GM12865 (cell line): ENCODE measurements around the gene PPIF.
A peak's percentile ranks its signal among the peaks of the same experiment; 100 is the strongest.

ENCODE experiments used
- DNase-seq: peaks from one replicate; pipeline ENCODE4 v3.0.0; 2010; ENCODE audit warnings: low read depth
- H3K4me3 ChIP-seq: 2 replicates; pipeline ENCODE4 v1.5.1; 2011; ENCODE audit warnings: mild to moderate bottlenecking, low read depth, low read length, control low read depth
- TF ChIP-seq, protein P1 (sequence below): IDR thresholded peaks from 2 replicates; pipeline ENCODE4 v1.5.1; 2011; ENCODE audit warnings: low read length, control low read depth, low read depth, inconsistent platforms; ENCODE audit not compliant: insufficient read depth; ENCODE audit errors: missing control alignments

The PPIF gene

GRCh38 chr10:79342811-79343561, 4.3 kb upstream of the PPIF start:
- TF ChIP-seq, protein P1, sequence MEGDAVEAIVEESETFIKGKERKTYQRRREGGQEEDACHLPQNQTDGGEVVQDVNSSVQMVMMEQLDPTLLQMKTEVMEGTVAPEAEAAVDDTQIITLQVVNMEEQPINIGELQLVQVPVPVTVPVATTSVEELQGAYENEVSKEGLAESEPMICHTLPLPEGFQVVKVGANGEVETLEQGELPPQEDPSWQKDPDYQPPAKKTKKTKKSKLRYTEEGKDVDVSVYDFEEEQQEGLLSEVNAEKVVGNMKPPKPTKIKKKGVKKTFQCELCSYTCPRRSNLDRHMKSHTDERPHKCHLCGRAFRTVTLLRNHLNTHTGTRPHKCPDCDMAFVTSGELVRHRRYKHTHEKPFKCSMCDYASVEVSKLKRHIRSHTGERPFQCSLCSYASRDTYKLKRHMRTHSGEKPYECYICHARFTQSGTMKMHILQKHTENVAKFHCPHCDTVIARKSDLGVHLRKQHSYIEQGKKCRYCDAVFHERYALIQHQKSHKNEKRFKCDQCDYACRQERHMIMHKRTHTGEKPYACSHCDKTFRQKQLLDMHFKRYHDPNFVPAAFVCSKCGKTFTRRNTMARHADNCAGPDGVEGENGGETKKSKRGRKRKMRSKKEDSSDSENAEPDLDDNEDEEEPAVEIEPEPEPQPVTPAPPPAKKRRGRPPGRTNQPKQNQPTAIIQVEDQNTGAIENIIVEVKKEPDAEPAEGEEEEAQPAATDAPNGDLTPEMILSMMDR = no peak
- no peak overlapping the region for H3K4me3 ChIP-seq
- DNase-seq = no peak

DNA sequence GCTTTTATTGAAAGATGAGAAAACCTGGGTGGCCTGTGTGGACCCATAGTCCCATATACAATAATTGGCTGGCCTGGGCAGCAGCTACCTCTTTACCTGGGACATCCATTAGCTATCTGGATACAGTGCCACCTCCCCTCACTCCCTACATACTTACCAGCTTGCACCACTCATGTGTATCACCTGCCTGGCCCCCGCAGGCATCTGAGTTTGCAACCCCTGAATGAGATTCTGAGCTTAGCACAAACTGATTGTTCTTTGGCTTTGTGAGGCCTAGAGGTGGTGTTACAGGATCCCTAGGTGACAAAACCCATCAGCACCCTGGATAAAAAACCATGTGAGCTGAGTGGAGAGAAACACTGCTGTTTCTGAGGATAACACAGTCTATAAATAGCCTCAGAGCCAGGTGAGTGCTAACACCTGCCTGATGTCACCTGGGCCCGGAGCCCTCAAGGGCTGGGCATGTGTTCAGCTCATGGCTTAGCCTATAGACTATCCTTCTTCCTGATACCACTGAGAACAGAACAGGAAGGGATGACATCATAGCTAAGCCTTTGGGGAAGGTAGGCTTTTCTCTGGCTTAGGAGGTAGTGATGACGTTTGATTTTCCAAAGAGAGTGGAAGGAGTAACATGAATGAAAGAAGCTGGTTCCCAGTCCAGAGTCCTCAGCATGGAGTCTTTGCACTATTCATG, 2.6 kb upstream of the PPIF start:
- DNase-seq = no peak
- no peak overlapping the region for H3K4me3 ChIP-seq
- TF ChIP-seq, protein P1 = no peak

DNA sequence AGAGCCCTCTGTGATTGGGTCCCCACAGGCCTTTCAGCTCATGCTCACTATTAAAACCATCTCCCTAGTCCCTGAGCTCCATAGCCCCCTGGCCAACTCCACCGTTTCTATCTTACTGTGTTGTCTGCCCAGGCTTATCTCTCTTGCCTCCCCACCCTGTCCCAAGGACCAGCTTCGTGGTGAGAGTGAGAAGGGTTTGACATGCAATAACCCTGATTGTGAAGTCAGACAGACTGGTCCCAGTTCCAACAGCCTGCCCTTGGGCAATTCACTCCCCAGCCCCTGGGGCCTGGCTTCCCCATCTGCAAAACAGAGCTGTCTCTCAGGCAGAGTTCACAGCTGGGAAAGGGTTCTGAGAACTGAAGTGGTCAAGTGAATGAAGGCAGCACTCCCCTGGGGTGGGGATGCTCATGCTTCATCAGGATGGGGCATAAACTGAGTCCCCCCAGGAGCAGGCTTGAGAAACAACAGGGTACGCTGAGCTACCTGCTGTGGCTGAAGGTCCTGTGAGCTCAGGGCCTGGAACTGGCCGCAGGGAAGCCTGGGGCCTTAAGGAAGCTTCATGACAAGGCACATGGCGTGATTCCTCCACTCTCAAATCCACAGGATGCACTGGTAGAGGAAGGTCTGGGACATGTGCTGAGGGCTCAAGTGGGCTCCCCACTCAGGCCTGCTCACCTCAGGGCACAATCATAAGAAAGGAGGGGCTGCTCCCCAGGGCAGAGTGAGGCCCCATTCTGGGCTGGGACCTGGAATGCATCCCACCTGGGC, 1.8 kb upstream of the PPIF start:
- TF ChIP-seq, protein P1 = no peak
- H3K4me3 ChIP-seq = no peak overlapping the region
- no peak for DNase-seq

- TF ChIP-seq, protein P1 = no peak
- H3K4me3 ChIP-seq = no peak overlapping the region
- no peak for DNase-seq
Measured at GRCh38 chr10:79346012-79346340, 1.3 kb upstream of the PPIF start.

- peak overlapping the region; percentile 32 for H3K4me3 ChIP-seq
- peak; percentile 24 for DNase-seq
- TF ChIP-seq, protein P1 = no peak
Measured at GRCh38 chr10:79346388-79347225, 662 bp upstream of the PPIF start.

DNA sequence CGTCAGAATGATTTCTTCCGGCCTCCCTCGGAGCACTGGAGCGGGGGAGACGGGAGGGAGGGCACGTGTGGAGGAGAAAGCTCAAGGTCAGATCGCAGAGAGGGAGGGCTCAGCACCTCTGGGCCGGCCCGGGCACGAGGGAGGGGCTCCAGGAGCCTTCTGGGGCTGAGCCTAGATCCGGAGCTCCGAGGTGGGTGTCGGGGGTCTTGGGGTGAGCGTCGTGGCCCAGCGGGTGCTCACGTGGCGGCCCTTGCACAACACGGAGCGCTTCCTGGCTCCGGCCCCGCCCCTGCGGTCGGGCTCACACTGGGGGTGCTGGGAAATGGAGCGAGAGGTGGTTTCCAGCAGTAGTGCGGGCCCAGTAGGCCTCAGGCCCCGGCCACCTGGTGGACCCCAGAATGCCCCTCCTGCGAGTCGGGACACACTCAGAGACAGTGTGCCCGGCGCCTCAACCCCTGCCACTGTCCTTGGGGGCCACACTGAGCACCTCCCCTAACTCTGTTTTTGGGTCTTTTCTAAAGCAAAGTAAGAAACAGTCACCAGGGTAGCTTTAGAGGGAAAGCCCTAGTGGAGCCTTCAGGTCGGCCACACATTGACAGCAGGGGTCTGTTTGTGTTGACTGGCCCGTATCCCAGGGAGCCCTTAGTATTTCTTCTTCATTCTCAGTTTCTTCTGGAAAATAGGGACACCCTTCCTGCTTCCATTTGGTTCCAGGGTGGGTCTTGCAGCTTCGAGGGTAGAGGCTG, 798 bp downstream of the PPIF start:
- DNase-seq = peak; percentile 90
- TF ChIP-seq, protein P1 = no peak
- H3K4me3 ChIP-seq = peak overlapping the region; percentile 95
